ENCODE measurements around the gene NOCT.
"Not testable (repeated sequence)": the region's sequence is repeated elsewhere in the genome, so short reads cannot be mapped to it uniquely, and the experiment has no call there.

NOCT gene

DNA sequence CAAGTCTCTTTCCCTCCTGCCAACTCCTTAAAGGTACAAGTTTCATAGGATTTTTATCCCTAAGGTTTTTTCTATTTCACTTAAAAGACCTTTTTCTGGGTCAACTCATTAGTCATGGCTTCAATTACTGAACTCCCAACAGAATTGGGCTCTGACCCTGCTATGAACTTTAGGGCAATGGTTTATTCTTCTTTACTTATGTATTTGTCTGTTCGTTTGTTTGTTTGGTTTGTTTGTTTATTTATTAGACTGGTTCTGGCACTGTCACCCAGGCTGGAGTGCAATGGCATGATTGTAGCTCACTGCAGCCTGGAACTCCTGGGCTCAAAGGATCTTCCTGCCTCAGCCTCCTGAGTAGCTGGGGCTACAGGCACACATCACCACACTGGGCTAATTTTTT is 5.9 kb upstream of the NOCT start:
- DNase-seq (ENCODE audit: low spot score) = no peak

DNA sequence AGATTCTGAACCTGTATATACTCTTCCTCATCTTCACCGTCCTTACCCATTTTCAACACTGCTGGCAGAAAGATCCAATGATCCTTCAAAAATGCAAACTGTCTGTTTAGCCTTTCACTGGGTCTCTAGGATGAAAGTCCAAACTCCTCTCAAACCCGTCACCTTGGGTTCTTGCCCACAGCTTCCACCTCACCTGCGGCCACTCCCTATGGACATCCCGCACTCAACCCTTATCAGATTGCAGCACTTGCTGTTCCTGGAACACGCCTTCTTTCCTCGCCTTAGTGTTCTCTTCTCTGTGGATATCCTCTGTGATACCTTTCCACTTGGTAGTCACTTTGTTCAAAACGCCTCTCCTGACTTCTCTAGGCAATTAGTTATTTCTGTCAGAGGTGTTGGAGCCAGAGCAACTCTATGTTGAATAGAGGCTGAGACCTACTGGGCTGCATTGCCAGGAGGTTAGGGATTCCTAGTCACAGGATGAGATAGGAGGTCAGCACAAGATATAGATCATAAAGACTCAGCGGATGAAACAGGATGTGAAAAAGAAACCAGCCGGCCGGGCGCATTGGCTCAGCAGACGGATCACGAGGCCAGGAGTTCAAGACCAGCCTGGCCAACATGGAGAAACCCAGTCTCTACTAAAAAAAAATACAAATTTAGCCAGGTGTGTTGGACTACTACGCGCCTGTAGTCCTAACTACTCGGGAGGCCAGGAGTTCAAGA is 4.2 kb upstream of the NOCT start:
- DNase-seq (ENCODE audit: low spot score) = no peak

DNA sequence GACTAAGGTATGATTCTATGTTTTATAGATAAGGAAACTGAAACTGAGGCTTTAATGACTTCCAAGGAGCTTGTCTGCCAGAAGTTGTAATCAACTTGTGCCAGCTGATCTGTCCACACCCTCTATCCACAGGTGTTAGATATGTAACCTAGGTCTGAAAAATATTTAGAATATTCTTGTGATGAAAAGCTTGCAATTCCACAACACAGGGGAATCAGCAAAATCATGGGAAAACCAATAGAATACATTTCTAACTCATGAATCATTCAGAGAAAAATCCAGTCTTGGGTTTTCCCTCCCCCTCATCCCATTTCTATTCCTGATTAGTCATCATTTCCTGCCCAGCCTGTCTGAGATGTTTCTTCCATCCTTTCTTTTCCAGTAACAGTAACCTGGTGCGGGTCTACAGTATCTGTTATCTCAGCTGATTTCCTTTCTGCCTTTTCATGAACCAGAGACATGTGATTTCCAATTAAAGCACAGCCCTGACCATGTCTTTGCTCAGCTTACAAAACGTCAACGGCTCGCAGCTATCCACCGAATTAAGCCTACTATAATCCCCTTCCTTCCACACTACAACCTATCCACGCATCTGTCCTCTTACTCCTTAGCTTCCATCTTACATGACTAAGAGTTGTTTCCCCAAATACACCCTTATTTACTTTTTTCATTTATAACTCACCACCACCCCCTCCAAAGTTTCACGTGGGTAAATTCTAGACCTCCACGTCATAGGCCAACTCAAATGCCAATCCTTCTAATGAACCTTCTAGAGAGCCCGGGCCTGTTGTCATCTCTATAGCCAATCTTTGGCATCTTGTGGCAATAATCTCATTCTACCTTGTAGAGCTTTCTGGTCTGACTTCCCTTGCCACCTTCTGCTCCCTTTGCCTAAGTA is 961 bp upstream of the NOCT start:
- peak; percentile 93 for DNase-seq (ENCODE audit: low spot score)

DNA sequence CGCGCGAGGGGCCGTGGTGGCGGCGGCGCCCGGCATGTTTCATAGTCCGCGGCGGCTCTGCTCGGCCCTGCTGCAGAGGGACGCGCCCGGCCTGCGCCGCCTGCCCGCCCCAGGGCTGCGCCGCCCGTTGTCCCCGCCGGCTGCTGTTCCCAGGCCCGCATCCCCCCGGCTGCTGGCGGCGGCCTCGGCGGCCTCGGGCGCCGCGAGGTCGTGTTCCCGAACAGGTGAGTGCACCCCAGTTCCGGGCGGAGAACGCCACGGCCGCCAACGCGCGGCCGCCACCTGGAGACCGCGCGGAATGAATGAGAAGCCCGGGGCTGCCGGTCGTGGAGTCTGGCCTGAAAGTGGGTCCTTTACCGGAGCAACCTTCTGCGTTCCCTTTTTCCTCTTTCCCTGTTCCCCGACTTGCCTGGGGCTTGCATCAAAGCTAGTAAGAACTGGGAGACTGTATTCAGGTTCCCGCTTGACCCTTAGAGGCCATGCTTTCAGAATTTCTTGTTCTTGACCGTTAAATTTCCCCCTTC is 429 bp downstream of the NOCT start:
- DNase-seq (ENCODE audit: low spot score) = no peak

DNA sequence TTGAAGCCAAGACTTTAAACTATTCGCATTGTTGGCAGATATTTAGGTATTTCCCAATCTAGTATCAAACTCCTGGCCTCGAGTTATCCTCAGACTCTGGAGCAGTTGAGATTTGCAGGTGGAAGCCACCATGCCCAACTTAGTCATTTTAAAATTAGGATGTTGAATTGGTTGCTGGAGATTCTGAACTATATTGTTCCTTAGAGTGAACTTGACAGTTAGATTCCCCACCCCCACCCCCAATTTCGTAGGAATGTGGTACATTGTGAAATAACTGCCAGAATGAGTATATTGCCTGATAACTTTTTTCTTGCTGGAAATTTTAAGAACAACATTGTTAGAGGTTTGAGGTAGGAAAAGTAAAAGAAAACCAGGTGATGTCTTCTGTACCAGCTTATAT is 2.3 kb downstream of the NOCT start:
- DNase-seq (ENCODE audit: low spot score) = no peak

DNA sequence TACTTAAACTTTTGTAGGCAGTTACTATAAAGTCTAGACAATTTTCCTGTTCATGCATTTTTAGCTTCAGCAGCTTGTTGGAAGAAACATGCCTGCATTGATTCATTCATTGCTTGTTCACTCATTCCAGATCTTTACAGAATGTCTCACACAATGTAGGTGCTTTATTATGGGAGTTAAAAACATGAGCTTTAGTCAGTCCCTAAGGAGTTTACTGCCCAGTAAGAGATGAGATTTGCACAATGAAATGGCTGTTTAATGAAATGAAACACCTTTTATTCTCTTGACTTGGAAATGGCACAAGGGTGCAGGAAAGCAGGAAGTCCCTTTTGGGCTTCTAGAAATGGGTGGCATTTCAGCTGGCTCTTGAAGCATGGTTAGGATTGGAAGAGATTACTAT is 2.9 kb downstream of the NOCT start:
- DNase-seq (ENCODE audit: low spot score) = no peak

DNA sequence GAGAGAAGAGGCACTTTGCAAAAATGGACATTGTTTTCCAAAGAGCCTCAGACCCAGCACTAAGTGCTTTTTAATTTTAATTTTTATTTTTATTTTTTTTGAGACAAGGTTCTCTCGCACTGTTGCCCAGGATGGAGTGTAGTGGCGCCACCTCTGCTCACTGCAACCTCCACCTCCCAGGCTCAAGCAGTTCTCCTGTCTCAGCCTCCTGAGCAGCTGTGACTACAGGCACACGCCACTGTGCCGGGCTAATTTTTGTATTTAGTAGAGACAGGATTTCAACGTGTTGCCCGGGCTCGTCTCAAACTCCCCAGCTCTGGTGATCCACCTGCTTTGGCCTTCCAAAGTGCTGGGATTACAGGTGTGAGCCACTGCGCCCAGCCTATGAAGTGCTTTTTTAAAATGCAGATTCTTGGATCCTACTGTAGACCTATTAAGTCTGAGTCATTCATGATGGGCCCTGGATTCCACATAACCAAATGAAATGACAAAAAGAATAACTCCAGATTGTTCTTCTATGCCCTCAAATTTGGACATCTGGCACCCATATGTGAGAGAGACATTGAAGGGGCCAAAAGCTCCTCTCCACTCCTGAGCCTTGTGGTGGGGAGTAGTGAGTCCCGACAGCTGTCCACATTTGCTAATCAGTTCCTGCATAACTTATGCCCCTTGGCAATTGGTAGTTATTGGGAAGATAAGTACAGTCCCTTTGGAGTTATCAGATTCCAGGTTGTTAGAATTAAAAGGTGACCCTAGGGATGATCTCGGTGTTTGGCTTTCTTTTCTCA is 3.6 kb downstream of the NOCT start:
- DNase-seq (ENCODE audit: low spot score) = peak; percentile 57

DNA sequence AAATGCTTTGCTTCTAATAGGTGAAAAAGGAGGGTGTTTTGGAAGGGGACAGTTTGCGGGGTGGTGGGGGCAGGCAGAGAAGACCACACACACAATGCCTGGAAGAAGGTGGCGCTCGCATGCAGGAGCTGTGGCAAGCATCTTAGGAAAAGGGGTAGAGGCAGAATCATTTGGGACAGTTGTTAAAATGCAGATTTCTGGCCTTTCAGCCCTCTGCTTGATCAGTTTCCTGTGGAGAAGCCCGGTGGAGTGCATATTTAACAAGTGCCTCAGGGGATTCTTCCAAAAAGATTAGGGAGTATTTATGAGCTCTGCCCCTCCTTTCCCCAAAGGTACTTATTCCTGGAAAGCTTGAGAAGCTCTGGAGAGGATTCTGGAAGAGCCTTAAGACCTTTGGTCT is 4.8 kb downstream of the NOCT start:
- DNase-seq (ENCODE audit: low spot score) = no peak

DNA sequence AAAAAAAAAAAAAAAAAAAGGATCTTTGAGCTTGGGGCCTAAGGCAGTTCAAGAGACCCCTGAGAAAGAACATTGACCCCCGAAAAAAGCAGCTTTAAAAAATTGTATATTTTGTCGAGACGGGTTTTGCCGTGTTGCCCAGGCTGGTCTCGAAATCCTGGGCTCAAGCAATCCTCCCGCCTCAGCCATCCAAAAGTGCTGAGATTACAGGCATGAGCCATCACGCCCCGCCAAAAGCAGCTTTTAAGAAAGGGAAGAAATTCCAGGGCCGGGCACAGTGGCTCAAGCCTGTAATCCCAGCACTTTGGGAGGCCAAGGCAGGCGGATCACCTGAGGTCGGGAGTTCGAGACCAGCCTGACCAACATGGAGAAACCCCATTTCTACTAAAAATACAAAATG is 5.5 kb downstream of the NOCT start:
- DNase-seq (ENCODE audit: low spot score) = not testable (repeated sequence)

DNA sequence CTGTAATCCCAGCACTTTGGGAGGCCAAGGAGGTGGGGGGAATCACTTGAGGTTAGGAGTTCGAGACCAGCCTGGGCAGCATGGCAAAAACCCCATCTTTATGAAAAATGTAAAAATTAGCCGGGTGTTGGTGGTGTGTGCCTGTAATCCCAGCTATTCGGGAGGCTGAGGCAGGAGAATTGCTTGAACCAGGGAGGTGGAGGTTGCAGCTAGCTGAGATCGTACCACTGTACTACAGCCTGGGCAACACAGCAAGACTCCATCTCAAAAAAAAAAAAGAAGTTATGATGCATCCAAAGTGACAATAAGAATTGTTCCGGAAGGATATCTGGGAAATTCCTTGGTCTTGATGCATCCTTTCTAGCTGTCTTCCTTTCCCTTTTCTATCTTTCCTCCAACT is 7.3 kb downstream of the NOCT start:
- no peak for DNase-seq (ENCODE audit: low spot score)

DNA sequence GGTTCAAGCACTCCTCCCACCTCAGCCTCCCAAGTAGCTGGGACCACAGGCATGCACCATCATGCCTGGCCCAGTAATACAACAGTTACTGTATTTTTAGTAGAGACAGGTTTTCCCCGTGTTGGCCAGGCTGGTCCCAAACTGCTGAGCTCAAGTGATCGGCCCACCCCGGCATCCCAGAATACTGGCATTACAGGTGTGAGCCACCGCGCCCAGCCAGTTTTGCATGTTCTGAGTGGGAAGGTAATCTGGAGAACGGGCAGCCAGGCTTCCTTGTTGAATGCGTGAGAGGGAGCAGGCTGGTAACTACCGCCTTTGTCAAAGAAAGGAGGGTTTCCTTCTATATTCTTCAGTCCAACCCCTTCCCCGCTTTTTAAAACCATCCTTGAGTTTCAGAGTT is 9.1 kb downstream of the NOCT start:
- DNase-seq (ENCODE audit: low spot score) = no peak

DNA sequence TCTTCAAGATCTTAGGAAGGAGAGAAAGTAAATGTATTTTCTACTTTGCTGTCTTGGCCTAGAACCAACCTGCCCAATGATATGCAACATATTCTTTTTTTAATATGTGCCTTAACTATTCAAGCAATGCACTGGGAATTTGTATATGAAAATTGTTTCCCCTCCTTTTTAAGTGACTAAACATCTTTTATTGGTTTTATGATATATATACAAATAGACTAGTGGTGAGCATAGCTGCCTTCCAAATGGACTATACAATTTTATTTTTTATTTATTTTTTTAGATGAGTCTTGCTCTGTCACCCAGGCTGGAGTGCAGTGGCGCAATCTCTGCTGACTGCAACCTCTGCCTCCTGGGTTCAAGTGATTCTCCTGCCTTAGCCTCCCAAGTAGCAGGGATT is 10.3 kb downstream of the NOCT start:
- no peak for DNase-seq (ENCODE audit: low spot score)

DNA sequence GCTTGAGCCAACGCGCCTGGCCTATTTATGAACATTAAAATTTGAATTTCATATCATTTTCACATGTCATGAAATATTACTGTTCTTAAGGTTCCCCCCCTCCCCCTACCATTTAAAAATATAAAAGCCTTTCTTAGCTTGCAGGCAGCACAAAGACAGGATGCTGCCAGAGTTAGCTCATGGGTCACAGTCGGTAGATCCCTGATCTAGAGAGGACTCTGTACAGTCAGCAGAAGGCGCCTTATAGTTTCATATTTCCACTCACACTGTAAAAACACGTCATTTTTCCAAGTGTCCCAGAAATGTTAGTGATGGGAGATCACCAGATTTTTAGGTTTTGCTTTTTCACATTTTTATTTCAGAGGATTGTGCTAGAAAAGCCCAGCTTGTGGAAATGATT is 12.2 kb downstream of the NOCT start:
- DNase-seq (ENCODE audit: low spot score) = no peak

DNA sequence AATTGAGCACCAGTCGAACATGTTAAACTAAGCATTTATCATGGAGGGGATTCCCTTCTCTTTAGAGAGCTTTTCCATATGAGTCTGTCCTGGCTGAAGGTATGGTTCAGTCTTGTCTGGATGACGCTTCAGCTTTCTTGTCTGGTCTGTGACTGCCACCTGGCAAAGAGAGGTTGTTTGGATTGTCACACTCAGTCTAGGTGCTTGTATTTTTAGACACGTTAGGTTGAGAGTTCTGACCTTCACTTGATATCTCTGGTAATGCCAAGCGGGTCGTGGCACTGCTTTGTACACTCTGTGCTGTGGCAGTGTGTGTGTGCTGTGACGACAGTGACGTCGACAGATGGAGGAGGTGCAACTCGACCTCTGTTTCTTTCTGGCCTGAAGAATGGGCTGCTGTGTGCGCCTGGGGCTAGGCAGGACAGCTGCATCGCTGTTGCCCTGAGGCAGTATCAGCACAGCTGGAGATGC is 12.6 kb downstream of the NOCT start:
- no peak for DNase-seq (ENCODE audit: low spot score)

DNA sequence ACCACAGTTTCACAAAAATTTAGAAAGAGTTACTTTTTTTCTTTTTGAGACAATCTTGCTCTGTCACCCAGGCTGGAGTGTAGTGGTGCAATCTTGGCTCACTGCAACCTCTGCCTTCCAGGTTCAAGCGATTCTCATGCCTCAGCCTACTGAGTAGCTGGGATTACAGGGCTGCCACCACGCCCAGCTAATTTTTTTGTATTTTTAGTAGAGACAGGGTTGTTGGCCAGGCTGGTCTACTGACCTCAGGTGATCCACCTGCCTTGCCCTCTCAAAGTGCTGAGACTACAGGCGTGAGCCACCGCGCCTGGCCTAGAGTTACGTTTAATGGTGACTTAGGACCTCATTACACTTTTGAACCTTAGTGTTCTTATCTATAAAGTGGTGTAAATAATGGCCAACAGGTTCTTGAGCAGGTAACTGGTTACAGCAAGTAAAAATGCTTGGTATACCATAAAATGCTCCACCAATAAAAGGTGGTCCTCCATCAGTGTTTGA is 14.3 kb downstream of the NOCT start:
- not testable (repeated sequence) for DNase-seq (ENCODE audit: low spot score)

DNA sequence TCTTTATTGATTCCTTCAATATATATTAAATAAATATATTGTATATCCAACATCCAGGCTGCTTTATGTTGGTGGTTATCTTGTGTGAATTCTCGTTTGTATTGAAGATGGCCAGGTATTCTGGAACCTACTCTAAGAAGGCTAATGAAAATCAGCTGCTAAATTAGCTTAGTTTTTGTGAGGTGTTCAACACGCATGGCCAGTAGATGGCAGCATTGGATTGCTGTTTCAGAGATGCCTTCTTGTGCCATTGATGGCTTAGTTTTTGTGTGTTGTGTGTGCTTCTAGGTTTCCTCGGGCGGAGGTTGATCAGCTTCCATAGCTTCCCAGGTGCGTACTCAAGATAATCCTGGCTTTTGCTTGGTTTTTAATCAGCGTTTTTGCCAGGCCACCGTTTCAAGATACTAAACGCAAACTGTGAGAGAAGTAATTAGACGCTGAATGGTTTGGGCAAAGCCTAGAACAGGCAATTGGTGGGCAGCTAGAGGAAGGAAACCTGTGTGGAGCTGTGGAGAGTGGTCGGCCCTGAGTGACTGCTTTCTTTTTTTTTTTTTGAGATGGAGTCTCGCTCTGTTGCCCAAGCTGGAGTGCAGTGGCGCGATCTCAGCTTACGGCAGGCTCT is 15.1 kb downstream of the NOCT start:
- DNase-seq (ENCODE audit: low spot score) = peak; percentile 82

DNA sequence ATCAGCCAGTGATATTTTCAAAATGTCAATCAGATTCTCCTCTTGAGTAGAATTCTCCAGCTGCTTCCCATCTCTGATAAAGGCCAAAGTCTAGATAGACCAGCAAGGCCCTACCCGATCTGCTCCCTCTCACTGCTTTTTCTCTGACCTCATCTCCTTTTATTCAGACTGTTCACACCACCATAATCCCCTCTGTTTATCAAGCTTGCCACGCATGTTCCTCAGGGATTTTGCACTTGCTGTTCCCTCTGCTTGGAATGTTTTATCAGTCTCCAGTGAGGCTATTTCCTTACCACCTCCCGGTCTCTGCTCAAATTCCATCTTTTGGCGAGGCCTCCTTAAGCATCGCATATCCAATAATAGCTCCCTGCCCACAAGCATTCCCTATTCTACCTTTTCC is 20.1 kb downstream of the NOCT start:
- no peak for DNase-seq (ENCODE audit: low spot score)

DNA sequence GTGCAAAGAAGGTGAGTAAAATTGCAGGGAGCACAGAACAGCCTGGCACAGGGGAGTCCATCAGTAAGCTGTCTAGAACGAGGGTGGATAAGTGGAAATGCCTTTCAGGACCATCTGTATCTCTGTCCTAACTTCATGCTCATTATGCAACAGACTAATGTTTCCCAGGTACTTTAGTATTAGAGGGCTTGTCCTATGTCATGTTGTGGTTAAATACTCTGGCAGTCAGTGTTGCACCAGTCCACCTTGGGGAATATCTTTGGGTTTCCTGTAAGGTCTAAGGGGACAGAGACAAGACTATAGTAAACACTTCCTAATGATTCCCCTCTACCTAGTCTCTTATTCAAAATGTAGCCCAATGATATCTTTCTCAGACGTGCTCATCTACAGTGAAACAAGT is 21.3 kb downstream of the NOCT start:
- DNase-seq (ENCODE audit: low spot score) = no peak

DNA sequence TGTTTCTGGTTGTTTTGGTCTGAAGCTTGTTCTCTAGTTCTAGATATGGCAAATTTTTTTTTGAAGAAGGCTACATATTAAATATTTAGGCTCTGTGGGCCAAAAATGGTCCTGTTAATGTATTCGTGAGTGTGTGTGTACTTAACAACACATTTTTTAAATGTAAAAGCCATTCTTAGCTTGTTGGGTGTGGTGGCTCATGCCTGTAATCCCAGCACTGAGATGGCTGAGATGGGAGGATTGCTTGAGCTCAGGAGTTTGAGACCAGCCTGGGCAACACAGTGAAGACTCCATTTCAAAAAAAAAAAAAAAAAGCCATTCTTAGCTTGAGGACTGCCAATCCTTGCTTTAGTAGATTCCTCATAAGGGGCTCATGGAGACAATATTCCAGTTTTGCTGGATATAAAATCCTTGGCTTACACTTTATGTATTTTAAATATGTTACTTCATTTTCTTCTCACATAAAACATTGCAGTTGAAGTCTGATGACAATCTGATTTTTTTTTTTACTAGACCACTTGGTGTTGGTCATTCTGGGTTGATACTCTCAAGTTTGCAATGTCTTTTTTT is 23.4 kb downstream of the NOCT start:
- DNase-seq (ENCODE audit: low spot score) = no peak

DNA sequence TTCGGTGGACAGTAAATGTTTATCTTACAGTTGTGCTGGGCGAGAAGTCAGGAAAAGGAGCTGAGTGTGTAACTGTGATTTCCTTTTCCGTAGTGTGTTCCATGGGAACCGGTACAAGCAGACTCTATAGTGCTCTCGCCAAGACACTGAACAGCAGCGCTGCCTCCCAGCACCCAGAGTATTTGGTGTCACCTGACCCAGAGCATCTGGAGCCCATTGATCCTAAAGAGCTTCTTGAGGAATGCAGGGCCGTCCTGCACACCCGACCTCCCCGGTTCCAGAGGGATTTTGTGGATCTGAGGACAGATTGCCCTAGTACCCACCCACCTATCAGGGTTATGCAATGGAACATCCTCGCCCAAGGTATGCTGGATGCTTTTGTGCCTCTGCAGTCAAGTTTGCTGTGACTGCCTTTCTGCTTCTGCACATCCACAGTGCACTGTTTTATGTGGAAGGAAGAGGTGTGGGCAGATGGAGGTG is 27.4 kb downstream of the NOCT start:
- no peak for DNase-seq (ENCODE audit: low spot score)

DNA sequence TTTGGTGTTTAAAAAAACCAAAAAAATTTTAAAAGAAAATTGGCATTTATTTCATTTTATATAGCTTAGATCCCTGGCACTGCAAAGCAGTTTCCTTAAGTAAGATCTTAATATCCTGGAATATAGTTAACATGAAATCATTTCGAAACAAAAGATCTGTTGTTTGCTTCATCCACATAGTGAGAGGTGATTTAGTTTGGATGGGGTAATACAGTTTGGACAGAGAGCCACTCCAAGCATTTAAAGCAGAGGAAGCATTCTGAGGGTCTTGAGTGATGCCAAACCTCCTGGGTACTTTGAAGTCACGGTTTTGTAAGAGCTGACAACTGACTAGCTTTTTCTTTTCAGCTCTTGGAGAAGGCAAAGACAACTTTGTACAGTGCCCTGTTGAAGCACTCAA is 28.7 kb downstream of the NOCT start:
- DNase-seq (ENCODE audit: low spot score) = no peak

All from AG08395 (cell line).